ENCODE measurements around the gene ITIH1.
A peak's percentile ranks its signal among the peaks of the same experiment; 100 is the strongest.
"Not testable (repeated sequence)": the region's sequence is repeated elsewhere in the genome, so short reads cannot be mapped to it uniquely, and the experiment has no call there.

ITIH1 gene

GRCh38 chr3:52777127-52777958 lies at the start of gene ITIH1:
ITIH1 (plus strand) TSS chr3:52777599; CDS start chr3:52777616, 17 bp downstream.
- H3K27ac ChIP-seq: no peak within 1 kb of the TSS
- no peak for TF ChIP-seq CTCF (conservative IDR thresholded peaks at IDR 0.05)

- not testable (repeated sequence) for H3K27ac ChIP-seq
Measured at GRCh38 chr3:52728753-52729152, 48.6 kb upstream of the ITIH1 start.

DNA sequence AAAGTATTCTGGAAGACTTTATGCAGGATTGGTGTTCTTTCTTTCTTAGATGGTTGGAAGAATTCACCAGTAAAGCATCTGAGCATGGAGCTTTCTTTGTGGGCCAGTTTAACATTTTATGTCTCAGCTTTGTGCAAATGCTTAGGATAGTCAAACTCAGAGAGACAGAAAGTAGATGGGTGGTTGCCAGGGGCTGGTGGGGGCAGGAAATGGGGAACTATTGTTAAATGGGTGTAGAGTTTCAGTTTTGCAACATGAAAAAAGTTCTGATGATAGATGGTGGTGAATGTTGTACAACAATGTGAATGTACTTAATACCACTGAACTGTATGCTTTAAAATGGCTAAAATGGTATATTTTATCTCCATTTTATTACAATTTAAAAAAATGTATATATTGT lies 46.7 kb upstream of the ITIH1 start:
- no peak overlapping the region for H3K27ac ChIP-seq
- no peak for TF ChIP-seq CTCF (conservative IDR thresholded peaks at IDR 0.05)

- H3K27ac ChIP-seq: no peak overlapping the region
- TF ChIP-seq CTCF (conservative IDR thresholded peaks at IDR 0.05): no peak
Measured at GRCh38 chr3:52731590-52731989, 45.8 kb upstream of the ITIH1 start.

GRCh38 chr3:52733256-52733891 lies 44.0 kb upstream of the ITIH1 start:
- H3K27ac ChIP-seq: no peak overlapping the region
- TF ChIP-seq CTCF (conservative IDR thresholded peaks at IDR 0.05): no peak

DNA sequence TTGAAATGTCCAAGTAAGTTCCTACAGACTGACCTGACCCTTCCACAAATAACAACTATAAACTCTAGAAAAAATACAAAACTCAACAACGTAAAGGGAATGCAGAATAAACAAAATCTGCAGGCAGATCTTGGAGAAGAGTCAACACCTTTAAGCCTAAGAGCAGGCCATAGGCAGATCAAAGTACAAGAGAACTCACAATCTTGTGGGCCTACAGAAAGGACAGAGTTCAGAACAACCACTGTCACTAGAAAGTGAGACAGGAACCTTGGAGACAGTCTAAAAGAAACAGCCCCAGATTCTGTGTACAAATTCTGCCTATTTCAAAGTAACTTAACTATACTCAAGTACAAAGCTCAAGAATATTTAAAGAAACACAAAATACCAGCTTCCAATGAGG lies 37.7 kb upstream of the ITIH1 start:
- no peak for TF ChIP-seq CTCF (conservative IDR thresholded peaks at IDR 0.05)
- no peak overlapping the region for H3K27ac ChIP-seq

DNA sequence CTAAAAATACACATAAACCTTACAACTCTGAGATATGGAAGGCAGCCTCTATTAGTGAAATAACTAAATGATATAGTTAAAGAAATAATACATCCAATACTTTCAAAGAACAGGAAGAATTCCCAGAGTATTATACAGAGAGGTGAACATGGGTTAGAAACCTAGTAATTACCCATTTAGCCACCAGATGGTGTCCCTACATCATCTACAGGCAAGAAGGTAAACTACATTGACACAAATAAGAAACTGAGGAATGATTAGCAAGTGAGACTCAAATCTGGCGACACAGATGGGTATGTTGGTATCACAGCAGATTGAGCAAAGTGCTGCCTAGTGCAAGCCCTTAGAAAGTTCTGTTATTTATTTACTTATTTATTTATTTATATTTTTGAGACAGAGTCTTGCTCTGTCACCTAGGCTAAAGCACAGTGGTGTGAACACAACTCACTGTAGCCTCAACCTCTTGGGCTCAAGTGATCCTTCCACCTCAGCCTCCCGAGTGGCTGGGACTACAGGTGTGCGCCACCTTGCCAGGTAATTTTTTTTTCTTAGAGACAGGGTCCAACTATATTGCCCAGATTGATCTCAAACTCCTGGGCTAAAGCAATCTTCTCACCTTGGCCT lies 34.9 kb upstream of the ITIH1 start:
- peak; percentile 79 for TF ChIP-seq CTCF (conservative IDR thresholded peaks at IDR 0.05)
- peak overlapping the region; percentile 64 for H3K27ac ChIP-seq

Measured in VCaP (cell line).